Measurements from ENCODE around the gene MYO15A.

DNA sequence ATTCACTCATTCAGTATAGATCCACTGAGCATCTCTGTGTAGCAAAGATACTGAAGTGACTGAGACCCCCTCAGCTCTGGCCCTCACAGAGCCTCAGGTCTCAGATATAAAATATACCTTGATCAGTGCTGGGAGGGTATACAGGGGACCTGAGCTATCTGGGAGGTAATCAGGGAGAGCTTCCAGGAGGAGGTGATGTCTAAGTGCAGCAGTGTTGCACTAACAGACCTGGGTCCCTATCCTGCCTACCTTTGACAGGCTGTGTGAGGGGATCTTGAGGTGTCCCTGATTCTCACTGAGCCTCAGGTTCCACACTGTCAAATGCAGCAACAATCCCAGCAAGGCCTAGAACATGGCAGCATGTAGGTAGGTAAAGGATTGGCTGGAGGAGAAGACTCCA is 68.6 kb downstream of the MYO15A start:
- TF ChIP-seq CTCF (IDR thresholded peaks at IDR 0.05; ENCODE audit: poor library complexity) (no peak), EZH2phosphoT487 (IDR thresholded peaks at IDR 0.05; ENCODE audit: low read depth, severe bottlenecking, unreplicated experiment) (no peak)

Measured in hepatocyte (in vitro differentiated cells).